Suprapubic skin (tissue), 4 donors: ENCODE results near the gene PEX1. TPM values are rescaled to one million over a fixed set of nuclear protein-coding genes. Genes with fewer than 3 reads are reported as not detected.

Source experiments
- DNase-seq, 2 donors: peaks; one replicate each; pipeline ENCODE4 v3.0.0-alpha.2; 2019; ENCODE audit warnings: low spot score in 2 of 2
- H3K27ac ChIP-seq: fragments of 200-600 bp; sonication (generic); one replicate; pipeline ENCODE4 v1.5.1; 2019
- H3K27me3 ChIP-seq: fragments of 200-600 bp; sonication (generic); one replicate; pipeline ENCODE4 v1.5.1; 2019
- H3K36me3 ChIP-seq: fragments of 200-600 bp; sonication (generic); one replicate; pipeline ENCODE4 v1.5.1; 2019
- H3K4me1 ChIP-seq: fragments of 200-600 bp; sonication (generic); one replicate; pipeline ENCODE4 v1.5.1; 2019
- H3K4me3 ChIP-seq: fragments of 200-600 bp; sonication (generic); one replicate; pipeline ENCODE4 v1.5.1; 2019; ENCODE audit warnings: mild to moderate bottlenecking
- H3K9me3 ChIP-seq: fragments of 200-600 bp; sonication (generic); one replicate; pipeline ENCODE4 v1.5.1; 2019
- EP300 ChIP-seq: sonication (generic); formaldehyde crosslinking; IDR thresholded peaks from one replicate; pipeline ENCODE4 v1.6.1; 2017; ENCODE audit warnings: antibody characterized with exemption
- POLR2A ChIP-seq, 2 donors: fragments of 450-650 bp; IDR thresholded peaks; one replicate each; pipeline ENCODE4 v1.6.1; 2017; ENCODE audit warnings: antibody characterized with exemption in 2 of 2, mild to moderate bottlenecking in 2 of 2, moderate library complexity in 2 of 2
- POLR2AphosphoS5 ChIP-seq, 3 donors: sonication (generic); formaldehyde crosslinking; IDR thresholded peaks; one replicate each; pipeline ENCODE4 v1.6.1; 2017; ENCODE audit warnings: antibody characterized with exemption in 3 of 3
- WGBS: methylation state at CpG from one replicate; pipeline ENCODE4 v1.1.5; 2018; 5-methylcytosine and 5-hydroxymethylcytosine counted together
- total RNA-seq, 4 donors: library from RNA; depleted of rRNA; stranded (reverse); fragments of >200 nt; gene quantifications; one replicate each; pipeline ENCODE4 v1.1.0, GENCODE V29; 2016
- TF ChIP-seq, protein P1 (sequence below), 2 donors: fragments of 200-600 bp in 1 of 2; fragments of 450-650 bp in 1 of 2; sonication (generic) in 1 of 2; IDR thresholded peaks; one replicate each; pipeline ENCODE4 v1.5.1; 2016 to 2019; ENCODE audit warnings: antibody characterized with exemption in 2 of 2, mild to moderate bottlenecking in 1 of 2, moderate library complexity in 1 of 2

Gene PEX1
- total RNA-seq, 4 donors from 2014 or later, result 20.4 to 66.3 (median 21.6) TPM

DNA sequence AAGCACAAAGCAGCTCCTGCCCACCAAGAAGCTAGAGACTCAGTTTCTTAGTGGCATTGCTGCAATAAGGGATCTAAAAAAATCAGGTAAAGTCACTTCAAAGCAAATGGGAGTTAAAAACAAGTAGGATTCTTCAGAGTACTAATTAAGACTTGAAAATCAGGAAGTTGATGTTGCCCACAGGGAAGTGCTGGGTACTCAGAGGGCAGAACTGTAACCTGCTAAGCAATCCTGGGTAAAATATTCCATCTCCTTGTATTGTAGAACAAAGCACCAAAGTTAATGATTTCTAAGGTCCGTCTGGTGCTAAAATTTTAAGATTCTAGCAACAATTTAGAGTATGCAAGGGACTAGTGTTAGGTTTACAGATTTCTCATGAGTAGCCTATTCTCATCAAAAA is 8.3 kb downstream of the PEX1 start:
- Histone ChIP-seq H3K9me3 (no peaks in the 10 kb centered on the region), H3K27me3 (no peaks in the 10 kb centered on the region), H3K4me1 (no peaks in the 10 kb centered on the region), H3K4me3 (no peak overlapping the region), H3K27ac (no peak overlapping the region), H3K36me3 (peaks cover 46% of the 10 kb centered on the region)
- no peak for DNase-seq
- TF ChIP-seq POLR2AphosphoS5 (IDR thresholded peaks at IDR 0.05) (no peak), EP300 (no peak), POLR2A (IDR thresholded peaks at IDR 0.05) (no peak)
- TF ChIP-seq, protein P1, sequence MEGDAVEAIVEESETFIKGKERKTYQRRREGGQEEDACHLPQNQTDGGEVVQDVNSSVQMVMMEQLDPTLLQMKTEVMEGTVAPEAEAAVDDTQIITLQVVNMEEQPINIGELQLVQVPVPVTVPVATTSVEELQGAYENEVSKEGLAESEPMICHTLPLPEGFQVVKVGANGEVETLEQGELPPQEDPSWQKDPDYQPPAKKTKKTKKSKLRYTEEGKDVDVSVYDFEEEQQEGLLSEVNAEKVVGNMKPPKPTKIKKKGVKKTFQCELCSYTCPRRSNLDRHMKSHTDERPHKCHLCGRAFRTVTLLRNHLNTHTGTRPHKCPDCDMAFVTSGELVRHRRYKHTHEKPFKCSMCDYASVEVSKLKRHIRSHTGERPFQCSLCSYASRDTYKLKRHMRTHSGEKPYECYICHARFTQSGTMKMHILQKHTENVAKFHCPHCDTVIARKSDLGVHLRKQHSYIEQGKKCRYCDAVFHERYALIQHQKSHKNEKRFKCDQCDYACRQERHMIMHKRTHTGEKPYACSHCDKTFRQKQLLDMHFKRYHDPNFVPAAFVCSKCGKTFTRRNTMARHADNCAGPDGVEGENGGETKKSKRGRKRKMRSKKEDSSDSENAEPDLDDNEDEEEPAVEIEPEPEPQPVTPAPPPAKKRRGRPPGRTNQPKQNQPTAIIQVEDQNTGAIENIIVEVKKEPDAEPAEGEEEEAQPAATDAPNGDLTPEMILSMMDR (IDR thresholded peaks at IDR 0.05), result no peak
- 91% methylated on average over 1 of the region's 1 CpG for WGBS

DNA sequence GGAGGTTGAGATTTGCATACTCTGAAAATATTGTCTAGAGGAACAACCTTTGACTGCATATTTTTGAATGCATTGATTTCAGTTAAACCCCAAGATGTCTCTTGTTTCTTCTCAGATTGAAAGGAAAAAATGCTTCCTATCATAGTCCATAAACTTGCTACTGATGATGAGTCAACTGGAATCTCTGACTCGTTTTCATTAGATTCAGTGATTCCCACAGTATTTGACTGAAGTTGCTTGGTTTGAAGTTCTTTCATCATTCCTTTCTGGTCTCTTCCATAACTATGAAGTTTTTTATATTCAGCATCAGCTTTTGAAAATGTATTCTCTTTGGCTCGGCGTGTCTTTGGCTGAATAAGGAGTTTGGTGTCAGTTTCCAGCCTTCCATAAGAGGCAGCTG is 10.7 kb downstream of the PEX1 start:
- TF ChIP-seq EP300, result no peak
- TF ChIP-seq POLR2A (IDR thresholded peaks at IDR 0.05), result no peak
- TF ChIP-seq POLR2AphosphoS5 (IDR thresholded peaks at IDR 0.05), result no peak
- TF ChIP-seq, protein P1 (IDR thresholded peaks at IDR 0.05), result no peak
- no peaks in the 10 kb centered on the region for H3K27me3 ChIP-seq
- DNase-seq, result no peak
- 87% methylated on average over 3 of the region's 3 CpGs for WGBS
- no peaks in the 10 kb centered on the region for H3K4me1 ChIP-seq
- H3K9me3 ChIP-seq, result no peaks in the 10 kb centered on the region
- no peak overlapping the region for H3K4me3 ChIP-seq
- no peak overlapping the region for H3K27ac ChIP-seq
- H3K36me3 ChIP-seq, result peaks cover 53% of the 10 kb centered on the region

DNA sequence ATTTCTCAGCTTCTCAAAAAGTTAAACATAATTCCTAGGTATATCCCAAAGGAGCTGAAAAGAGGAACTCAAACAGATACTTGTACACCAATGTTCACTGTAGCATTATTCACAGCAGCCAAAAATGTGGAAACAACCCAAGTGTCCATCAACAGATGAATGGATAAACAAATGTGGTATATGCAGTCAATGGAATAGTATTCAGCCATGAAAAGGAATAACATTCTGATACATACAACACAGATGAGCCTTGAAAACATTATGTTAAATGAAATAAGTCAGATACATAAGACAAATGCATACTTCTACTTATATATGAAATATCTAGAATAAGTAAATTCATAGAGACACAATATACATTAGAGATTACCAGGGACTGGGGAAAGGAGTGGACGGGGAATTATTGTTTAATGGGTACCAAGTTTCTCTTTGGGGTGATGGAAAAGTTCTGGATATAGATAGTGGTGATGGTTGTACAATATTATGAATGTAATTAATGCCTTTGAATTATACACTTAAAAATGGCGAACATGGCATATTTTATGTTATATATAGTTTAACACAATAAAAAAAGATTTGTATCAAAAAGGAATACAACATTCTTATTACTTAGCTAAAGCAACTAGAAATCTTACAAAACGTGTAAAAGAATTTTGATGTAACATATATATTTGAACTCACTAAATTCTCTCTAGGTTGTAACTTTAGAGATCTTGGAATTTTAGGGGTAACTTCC is 15.0 kb downstream of the PEX1 start:
- 61% methylated on average over 3 of the region's 3 CpGs for WGBS
- H3K27ac ChIP-seq, result no peak overlapping the region
- no peaks in the 10 kb centered on the region for H3K27me3 ChIP-seq
- no peaks in the 10 kb centered on the region for H3K4me1 ChIP-seq
- no peak for DNase-seq
- TF ChIP-seq, protein P1 (IDR thresholded peaks at IDR 0.05), result no peak
- TF ChIP-seq POLR2AphosphoS5 (IDR thresholded peaks at IDR 0.05) (no peak), POLR2A (IDR thresholded peaks at IDR 0.05) (no peak), EP300 (no peak)
- H3K36me3 ChIP-seq, result peaks cover 53% of the 10 kb centered on the region
- H3K4me3 ChIP-seq, result no peak overlapping the region
- H3K9me3 ChIP-seq, result no peaks in the 10 kb centered on the region

DNA sequence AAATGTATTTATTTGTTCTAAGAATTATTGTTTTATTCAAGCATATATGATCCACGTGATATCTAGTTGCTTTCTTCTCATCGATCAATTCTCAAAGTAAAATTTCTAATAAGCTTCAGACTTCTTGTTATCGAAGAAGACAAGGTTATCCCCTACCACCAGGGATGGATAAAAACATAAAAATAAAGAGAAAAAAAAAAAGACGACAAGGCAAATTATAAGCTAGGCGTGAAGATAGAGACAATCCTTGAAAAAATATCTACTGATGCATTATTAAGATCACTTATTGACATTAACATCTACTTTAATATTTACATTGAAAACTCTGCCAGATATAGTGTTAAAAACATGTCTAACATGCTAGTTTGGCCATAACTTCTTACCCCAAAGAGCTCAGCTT is 19.4 kb downstream of the PEX1 start:
- Histone ChIP-seq H3K4me1 (no peaks in the 10 kb centered on the region), H3K27ac (no peak overlapping the region), H3K27me3 (no peaks in the 10 kb centered on the region), H3K4me3 (no peak overlapping the region), H3K9me3 (no peaks in the 10 kb centered on the region), H3K36me3 (peaks cover 51% of the 10 kb centered on the region)
- no peak for TF ChIP-seq EP300
- TF ChIP-seq, protein P1 (IDR thresholded peaks at IDR 0.05), result no peak
- 96% methylated on average over 5 of the region's 5 CpGs for WGBS
- no peak for DNase-seq

DNA sequence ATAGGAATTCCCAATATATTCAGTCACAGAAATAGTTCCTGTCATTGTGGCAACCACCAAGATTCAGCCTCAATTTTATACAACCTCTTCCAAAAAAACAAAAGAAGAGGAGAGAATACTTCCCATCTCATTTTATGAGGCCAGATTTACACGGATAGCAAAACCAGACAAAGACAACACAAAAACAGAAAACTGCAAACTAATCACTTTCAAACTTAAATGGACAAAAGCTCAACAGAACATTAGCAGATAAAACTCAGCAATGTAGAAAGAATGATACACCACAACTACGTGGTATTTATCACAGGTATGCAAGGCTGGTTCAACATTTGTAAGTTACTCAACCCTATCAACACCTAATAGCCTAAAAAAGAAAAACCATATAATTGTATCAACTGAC is 22.0 kb downstream of the PEX1 start:
- TF ChIP-seq POLR2AphosphoS5 (IDR thresholded peaks at IDR 0.05), result no peak
- no peak for TF ChIP-seq EP300
- TF ChIP-seq, protein P1 (IDR thresholded peaks at IDR 0.05), result no peak
- no peak for TF ChIP-seq POLR2A (IDR thresholded peaks at IDR 0.05)
- WGBS, result 92% methylated on average over 2 of the region's 2 CpGs
- Histone ChIP-seq H3K27me3 (no peaks in the 10 kb centered on the region), H3K4me3 (no peak overlapping the region), H3K36me3 (peaks cover 65% of the 10 kb centered on the region), H3K9me3 (no peaks in the 10 kb centered on the region), H3K27ac (no peak overlapping the region), H3K4me1 (no peaks in the 10 kb centered on the region)
- no peak for DNase-seq
